GM23338 (cell line): ENCODE results near the gene OTUD7B. TPM values are rescaled to one million over a fixed set of nuclear protein-coding genes. Genes with fewer than 3 reads are reported as not detected.

Experiments used
- ATAC-seq: fragments of 200-7000 bp; cut with Tn5 transposase; 3 replicates; pipeline ENCODE4 v1.9.1; 2020
- DNase-seq: peaks from one replicate; pipeline ENCODE4 v3.0.0-alpha.2; 2015; ENCODE audit warnings: low spot score
- H2AFZ ChIP-seq: fragments of 200-600 bp; sonication (generic); 2 replicates; pipeline ENCODE4 v1.8.0; 2016; ENCODE audit warnings: antibody characterized with exemption, mild to moderate bottlenecking, moderate library complexity
- H3F3A ChIP-seq: fragments of 200-600 bp; sonication (generic); replicated peaks from 2 replicates; pipeline ENCODE4 v1.8.0; 2017; ENCODE audit warnings: antibody characterized with exemption, mixed run types, low read depth
- H3K27ac ChIP-seq: fragments of 200-600 bp; sonication (generic); 2 replicates; pipeline ENCODE4 v1.6.1; 2016; ENCODE audit warnings: low read depth
- H3K27me3 ChIP-seq: fragments of 200-600 bp; sonication (generic); 2 replicates; pipeline ENCODE4 v1.8.0; 2016; ENCODE audit warnings: mild to moderate bottlenecking, mixed run types, moderate library complexity; ENCODE audit not compliant: insufficient read depth
- H3K36me3 ChIP-seq: fragments of 200-600 bp; sonication (generic); 2 replicates; pipeline ENCODE4 v1.8.0; 2016; ENCODE audit warnings: mild to moderate bottlenecking; ENCODE audit not compliant: insufficient read depth
- H3K4me1 ChIP-seq: fragments of 200-600 bp; sonication (generic); 2 replicates; pipeline ENCODE4 v1.8.0; 2016; ENCODE audit warnings: mild to moderate bottlenecking, moderate library complexity; ENCODE audit not compliant: insufficient read depth
- H3K4me2 ChIP-seq: fragments of 200-600 bp; sonication (generic); 2 replicates; pipeline ENCODE4 v1.7.1; 2017; ENCODE audit warnings: mixed run types
- H3K4me3 ChIP-seq: fragments of 200-600 bp; sonication (generic); 2 replicates; pipeline ENCODE4 v1.6.1; 2016; ENCODE audit warnings: mixed run types
- H3K79me2 ChIP-seq: fragments of 200-600 bp; sonication (generic); replicated peaks from 2 replicates; pipeline ENCODE4 v1.8.0; 2017; ENCODE audit warnings: mild to moderate bottlenecking; ENCODE audit not compliant: insufficient read depth
- H3K9me2 ChIP-seq: fragments of 200-600 bp; sonication (generic); 2 replicates; pipeline ENCODE4 v1.8.0; 2017; ENCODE audit not compliant: insufficient read depth
- H4K20me1 ChIP-seq: fragments of 200-600 bp; sonication (generic); replicated peaks from 2 replicates; pipeline ENCODE4 v1.8.0; 2017; ENCODE audit warnings: mild to moderate bottlenecking; ENCODE audit not compliant: insufficient read depth
- H3K27ac Mint-ChIP-seq: 2 replicates; pipeline ENCODE4 v1.8.0; 2020; ENCODE audit warnings: inconsistent platforms, mild to moderate bottlenecking, moderate library complexity, mixed read lengths
- H3K27me3 Mint-ChIP-seq: 3 replicates; pipeline ENCODE4 v1.8.0; 2022; ENCODE audit warnings: low read depth, mild to moderate bottlenecking, moderate library complexity, mixed read lengths, inconsistent platforms; ENCODE audit not compliant: insufficient read depth, poor library complexity
- H3K36me3 Mint-ChIP-seq: 3 replicates; pipeline ENCODE4 v1.8.0; 2021; ENCODE audit warnings: low read depth, mild to moderate bottlenecking, inconsistent platforms, moderate library complexity, mixed read lengths
- H3K4me1 Mint-ChIP-seq: 3 replicates; pipeline ENCODE4 v1.8.0; 2020; ENCODE audit warnings: mild to moderate bottlenecking, inconsistent platforms, mixed read lengths
- H3K4me3 Mint-ChIP-seq: 3 replicates; pipeline ENCODE4 v1.8.0; 2021; ENCODE audit warnings: moderate library complexity, mild to moderate bottlenecking, inconsistent platforms, mixed read lengths
- H3K9me3 Mint-ChIP-seq: 3 replicates; pipeline ENCODE4 v1.8.0; 2020; ENCODE audit warnings: moderate library complexity, mild to moderate bottlenecking, inconsistent platforms, mixed read lengths
- CREB1 ChIP-seq: fragments of 250-450 bp; sonication (Bioruptor Pico); IDR thresholded peaks from 2 replicates; pipeline ENCODE4 v1.5.0; 2020; ENCODE audit warnings: low read depth, mild to moderate bottlenecking, moderate library complexity
- EZH2 ChIP-seq: fragments of 200-600 bp; sonication (generic); IDR thresholded peaks from one replicate; pipeline ENCODE4 v1.8.0; 2017; ENCODE audit warnings: antibody characterized with exemption, mild to moderate bottlenecking, low read depth; ENCODE audit not compliant: unreplicated experiment
- NANOG ChIP-seq: IDR thresholded peaks from 2 replicates; pipeline ENCODE4 v1.6.1; 2016; ENCODE audit warnings: antibody characterized with exemption, borderline replicate concordance
- ZNF331 ChIP-seq: fragments of 250-450 bp; sonication (Bioruptor Pico); IDR thresholded peaks from 2 replicates; pipeline ENCODE4 v1.5.0; 2020; ENCODE audit warnings: low read depth, mild to moderate bottlenecking, moderate library complexity
- polyA plus RNA-seq: library from polyadenylated mRNA; unstranded; fragments of >200 nt; fragmentation: Nextera tagmentation; extraction: Ambion mirVana; gene quantifications from 2 replicates; pipeline ENCODE4 v1.2.1, GENCODE V29; 2016
- total RNA-seq: library from RNA; depleted of rRNA; stranded (reverse); fragments of >200 nt; shearing (Covaris generic); gene quantifications from 2 replicates; pipeline ENCODE4 v1.2.3, GENCODE V29; 2014
- TF ChIP-seq, protein P1 (sequence below): IDR thresholded peaks from 2 replicates; pipeline ENCODE4 v1.6.1; 2016; ENCODE audit warnings: antibody characterized with exemption
- TF ChIP-seq, protein P2 (sequence below): IDR thresholded peaks from one replicate; pipeline ENCODE4 v1.6.1; 2018; ENCODE audit warnings: antibody characterized with exemption; ENCODE audit not compliant: unreplicated experiment
- TF ChIP-seq, protein P3 (sequence below): fragments of 250-450 bp; sonication (Bioruptor Pico); IDR thresholded peaks from 2 replicates; pipeline ENCODE4 v1.5.0; 2020; ENCODE audit warnings: mild to moderate bottlenecking, moderate library complexity

Gene OTUD7B
- total and polyA plus RNA-seq, 2 experiments from 2014 or later = 3.7 to 9.9 TPM

DNA sequence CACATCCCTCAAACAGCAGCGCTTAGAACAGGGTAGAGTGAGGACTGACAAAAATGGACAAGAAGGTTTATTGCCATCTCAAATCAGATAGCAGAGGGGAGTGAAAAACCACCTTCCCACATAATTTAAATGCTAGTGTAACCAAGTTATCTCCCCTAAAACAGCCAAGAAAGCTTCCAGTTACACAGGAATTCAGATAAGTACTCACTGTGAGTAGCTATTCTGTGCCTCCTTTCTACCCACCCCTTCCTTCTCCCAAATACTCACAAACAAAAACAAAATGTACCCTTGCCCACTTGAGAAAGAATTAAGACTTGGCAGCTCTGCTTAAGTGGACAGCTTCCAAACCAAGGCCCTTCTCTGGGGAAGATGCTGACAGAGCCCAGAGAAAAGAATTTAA lies 9.1 kb downstream of the OTUD7B start:
- no peak overlapping the region for H2AFZ ChIP-seq
- no peaks in the 10 kb centered on the region for H3K9me2 ChIP-seq
- Mint-ChIP-seq H3K27ac (peak overlapping the region; percentile 54; the same call in 1 of the 2 replicates), H3K4me1 (peaks cover 13% of the 10 kb centered on the region), H3K27me3 (no peaks in the 10 kb centered on the region), H3K4me3 (no peak overlapping the region), H3K9me3 (no peaks in the 10 kb centered on the region), H3K36me3 (peaks cover 19% of the 10 kb centered on the region)
- no peak overlapping the region for H3K4me3 ChIP-seq
- no peak overlapping the region for H3K4me2 ChIP-seq
- peaks cover 21% of the 10 kb centered on the region for H4K20me1 ChIP-seq
- no peaks in the 10 kb centered on the region for H3F3A ChIP-seq
- no peak for DNase-seq
- 0 out of 2 replicates have a peak overlapping the region, but pooled peaks have one; percentile 58 for H3K27ac ChIP-seq
- peaks cover 80% of the 10 kb centered on the region for H3K79me2 ChIP-seq
- no peak for ATAC-seq
- no peaks in the 10 kb centered on the region for H3K36me3 ChIP-seq
- H3K4me1 ChIP-seq = peaks cover 15% of the 10 kb centered on the region
- TF ChIP-seq, protein P1, sequence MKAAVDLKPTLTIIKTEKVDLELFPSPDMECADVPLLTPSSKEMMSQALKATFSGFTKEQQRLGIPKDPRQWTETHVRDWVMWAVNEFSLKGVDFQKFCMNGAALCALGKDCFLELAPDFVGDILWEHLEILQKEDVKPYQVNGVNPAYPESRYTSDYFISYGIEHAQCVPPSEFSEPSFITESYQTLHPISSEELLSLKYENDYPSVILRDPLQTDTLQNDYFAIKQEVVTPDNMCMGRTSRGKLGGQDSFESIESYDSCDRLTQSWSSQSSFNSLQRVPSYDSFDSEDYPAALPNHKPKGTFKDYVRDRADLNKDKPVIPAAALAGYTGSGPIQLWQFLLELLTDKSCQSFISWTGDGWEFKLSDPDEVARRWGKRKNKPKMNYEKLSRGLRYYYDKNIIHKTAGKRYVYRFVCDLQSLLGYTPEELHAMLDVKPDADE = no peak
- TF ChIP-seq EZH2 (no peak), ZNF331 (CRISPR knock-in tag) (no peak), NANOG (no peak), CREB1 (CRISPR knock-in tag) (no peak)
- TF ChIP-seq, protein P2, sequence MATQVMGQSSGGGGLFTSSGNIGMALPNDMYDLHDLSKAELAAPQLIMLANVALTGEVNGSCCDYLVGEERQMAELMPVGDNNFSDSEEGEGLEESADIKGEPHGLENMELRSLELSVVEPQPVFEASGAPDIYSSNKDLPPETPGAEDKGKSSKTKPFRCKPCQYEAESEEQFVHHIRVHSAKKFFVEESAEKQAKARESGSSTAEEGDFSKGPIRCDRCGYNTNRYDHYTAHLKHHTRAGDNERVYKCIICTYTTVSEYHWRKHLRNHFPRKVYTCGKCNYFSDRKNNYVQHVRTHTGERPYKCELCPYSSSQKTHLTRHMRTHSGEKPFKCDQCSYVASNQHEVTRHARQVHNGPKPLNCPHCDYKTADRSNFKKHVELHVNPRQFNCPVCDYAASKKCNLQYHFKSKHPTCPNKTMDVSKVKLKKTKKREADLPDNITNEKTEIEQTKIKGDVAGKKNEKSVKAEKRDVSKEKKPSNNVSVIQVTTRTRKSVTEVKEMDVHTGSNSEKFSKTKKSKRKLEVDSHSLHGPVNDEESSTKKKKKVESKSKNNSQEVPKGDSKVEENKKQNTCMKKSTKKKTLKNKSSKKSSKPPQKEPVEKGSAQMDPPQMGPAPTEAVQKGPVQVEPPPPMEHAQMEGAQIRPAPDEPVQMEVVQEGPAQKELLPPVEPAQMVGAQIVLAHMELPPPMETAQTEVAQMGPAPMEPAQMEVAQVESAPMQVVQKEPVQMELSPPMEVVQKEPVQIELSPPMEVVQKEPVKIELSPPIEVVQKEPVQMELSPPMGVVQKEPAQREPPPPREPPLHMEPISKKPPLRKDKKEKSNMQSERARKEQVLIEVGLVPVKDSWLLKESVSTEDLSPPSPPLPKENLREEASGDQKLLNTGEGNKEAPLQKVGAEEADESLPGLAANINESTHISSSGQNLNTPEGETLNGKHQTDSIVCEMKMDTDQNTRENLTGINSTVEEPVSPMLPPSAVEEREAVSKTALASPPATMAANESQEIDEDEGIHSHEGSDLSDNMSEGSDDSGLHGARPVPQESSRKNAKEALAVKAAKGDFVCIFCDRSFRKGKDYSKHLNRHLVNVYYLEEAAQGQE = no peak
- TF ChIP-seq, protein P3, sequence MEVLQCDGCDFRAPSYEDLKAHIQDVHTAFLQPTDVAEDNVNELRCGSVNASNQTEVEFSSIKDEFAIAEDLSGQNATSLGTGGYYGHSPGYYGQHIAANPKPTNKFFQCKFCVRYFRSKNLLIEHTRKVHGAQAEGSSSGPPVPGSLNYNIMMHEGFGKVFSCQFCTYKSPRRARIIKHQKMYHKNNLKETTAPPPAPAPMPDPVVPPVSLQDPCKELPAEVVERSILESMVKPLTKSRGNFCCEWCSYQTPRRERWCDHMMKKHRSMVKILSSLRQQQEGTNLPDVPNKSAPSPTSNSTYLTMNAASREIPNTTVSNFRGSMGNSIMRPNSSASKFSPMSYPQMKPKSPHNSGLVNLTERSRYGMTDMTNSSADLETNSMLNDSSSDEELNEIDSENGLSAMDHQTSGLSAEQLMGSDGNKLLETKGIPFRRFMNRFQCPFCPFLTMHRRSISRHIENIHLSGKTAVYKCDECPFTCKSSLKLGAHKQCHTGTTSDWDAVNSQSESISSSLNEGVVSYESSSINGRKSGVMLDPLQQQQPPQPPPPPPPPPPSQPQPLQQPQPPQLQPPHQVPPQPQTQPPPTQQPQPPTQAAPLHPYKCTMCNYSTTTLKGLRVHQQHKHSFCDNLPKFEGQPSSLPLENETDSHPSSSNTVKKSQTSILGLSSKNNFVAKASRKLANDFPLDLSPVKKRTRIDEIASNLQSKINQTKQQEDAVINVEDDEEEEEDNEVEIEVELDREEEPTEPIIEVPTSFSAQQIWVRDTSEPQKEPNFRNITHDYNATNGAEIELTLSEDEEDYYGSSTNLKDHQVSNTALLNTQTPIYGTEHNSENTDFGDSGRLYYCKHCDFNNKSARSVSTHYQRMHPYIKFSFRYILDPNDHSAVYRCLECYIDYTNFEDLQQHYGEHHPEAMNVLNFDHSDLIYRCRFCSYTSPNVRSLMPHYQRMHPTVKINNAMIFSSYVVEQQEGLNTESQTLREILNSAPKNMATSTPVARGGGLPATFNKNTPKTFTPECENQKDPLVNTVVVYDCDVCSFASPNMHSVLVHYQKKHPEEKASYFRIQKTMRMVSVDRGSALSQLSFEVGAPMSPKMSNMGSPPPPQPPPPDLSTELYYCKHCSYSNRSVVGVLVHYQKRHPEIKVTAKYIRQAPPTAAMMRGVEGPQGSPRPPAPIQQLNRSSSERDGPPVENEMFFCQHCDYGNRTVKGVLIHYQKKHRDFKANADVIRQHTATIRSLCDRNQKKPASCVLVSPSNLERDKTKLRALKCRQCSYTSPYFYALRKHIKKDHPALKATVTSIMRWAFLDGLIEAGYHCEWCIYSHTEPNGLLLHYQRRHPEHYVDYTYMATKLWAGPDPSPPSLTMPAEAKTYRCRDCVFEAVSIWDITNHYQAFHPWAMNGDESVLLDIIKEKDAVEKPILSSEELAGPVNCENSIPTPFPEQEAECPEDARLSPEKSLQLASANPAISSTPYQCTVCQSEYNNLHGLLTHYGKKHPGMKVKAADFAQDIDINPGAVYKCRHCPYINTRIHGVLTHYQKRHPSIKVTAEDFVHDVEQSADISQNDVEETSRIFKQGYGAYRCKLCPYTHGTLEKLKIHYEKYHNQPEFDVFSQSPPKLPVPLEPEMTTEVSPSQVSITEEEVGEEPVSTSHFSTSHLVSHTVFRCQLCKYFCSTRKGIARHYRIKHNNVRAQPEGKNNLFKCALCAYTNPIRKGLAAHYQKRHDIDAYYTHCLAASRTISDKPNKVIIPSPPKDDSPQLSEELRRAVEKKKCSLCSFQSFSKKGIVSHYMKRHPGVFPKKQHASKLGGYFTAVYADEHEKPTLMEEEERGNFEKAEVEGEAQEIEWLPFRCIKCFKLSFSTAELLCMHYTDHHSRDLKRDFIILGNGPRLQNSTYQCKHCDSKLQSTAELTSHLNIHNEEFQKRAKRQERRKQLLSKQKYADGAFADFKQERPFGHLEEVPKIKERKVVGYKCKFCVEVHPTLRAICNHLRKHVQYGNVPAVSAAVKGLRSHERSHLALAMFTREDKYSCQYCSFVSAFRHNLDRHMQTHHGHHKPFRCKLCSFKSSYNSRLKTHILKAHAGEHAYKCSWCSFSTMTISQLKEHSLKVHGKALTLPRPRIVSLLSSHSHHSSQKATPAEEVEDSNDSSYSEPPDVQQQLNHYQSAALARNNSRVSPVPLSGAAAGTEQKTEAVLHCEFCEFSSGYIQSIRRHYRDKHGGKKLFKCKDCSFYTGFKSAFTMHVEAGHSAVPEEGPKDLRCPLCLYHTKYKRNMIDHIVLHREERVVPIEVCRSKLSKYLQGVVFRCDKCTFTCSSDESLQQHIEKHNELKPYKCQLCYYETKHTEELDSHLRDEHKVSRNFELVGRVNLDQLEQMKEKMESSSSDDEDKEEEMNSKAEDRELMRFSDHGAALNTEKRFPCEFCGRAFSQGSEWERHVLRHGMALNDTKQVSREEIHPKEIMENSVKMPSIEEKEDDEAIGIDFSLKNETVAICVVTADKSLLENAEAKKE (CRISPR knock-in tag) = no peak
- H3K27me3 ChIP-seq = no peaks in the 10 kb centered on the region
